ENCODE results near the gene ZNF197.

The ZNF197 gene

DNA sequence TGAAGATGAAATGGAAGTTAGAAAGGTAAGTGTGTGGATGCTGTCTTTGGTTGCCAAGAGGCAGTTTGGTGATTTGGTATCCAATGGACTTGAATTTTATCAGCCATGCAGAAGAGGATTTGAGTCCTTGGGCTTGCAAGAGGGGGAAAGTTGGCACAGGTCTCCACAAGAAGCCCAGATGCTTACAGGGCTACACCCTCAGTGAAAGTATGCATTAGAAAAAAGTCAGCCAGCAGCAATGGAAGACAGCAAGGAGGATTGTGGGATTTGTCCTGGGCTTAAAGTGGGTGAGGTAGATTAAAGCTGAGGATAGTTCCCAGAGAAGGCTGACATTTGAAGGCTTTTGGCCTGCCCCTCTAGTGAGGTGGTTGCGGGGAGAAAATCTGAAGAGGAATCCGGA lies 23.1 kb upstream of the ZNF197 start:
- TF ChIP-seq POU6F1 (CRISPR knock-in tag; IDR thresholded peaks at IDR 0.05; ENCODE audit: borderline replicate concordance, low read depth): no peak
- no peak for TF ChIP-seq PPARA (CRISPR knock-in tag; IDR thresholded peaks at IDR 0.05; ENCODE audit: borderline replicate concordance)
- no peak for TF ChIP-seq ZC3H10 (CRISPR knock-in tag; IDR thresholded peaks at IDR 0.05)
- TF ChIP-seq BACH2 (CRISPR knock-in tag; IDR thresholded peaks at IDR 0.05; ENCODE audit: borderline replicate concordance): no peak
- TF ChIP-seq SNAI2 (CRISPR knock-in tag; IDR thresholded peaks at IDR 0.05): no peak
- TF ChIP-seq CSRNP3 (CRISPR knock-in tag; IDR thresholded peaks at IDR 0.05): no peak
- TF ChIP-seq RARB (CRISPR knock-in tag; IDR thresholded peaks at IDR 0.05): no peak
- no peak for TF ChIP-seq ZNF565 (CRISPR knock-in tag; conservative IDR thresholded peaks at IDR 0.05; ENCODE audit: low read depth)
- TF ChIP-seq PATZ1 (CRISPR knock-in tag; IDR thresholded peaks at IDR 0.05; ENCODE audit: borderline replicate concordance): no peak
- TF ChIP-seq TOX (CRISPR knock-in tag; IDR thresholded peaks at IDR 0.05; ENCODE audit: borderline replicate concordance): no peak
- ATAC-seq: no peak

DNA sequence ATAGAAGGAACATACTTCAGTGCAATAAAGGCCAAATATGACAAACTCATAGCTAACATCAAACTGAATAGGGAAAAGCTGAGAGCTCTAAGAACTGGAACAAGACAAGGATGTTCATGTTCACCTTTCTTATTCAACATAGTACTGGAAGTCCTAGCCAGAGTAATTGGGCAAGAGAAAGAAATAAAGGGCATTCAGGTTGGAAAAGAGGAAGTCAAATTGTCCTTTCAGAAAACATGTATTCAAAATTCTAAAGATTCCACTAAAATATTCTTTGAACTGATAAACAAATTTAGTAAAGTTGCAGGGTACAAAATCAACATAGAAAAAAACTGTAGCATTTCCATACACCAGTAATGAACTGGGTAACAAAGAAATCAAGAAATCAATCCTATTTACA lies 12.2 kb upstream of the ZNF197 start:
- no peak for ATAC-seq
- no peak for TF ChIP-seq PATZ1 (CRISPR knock-in tag; IDR thresholded peaks at IDR 0.05; ENCODE audit: borderline replicate concordance)
- TF ChIP-seq BACH2 (CRISPR knock-in tag; IDR thresholded peaks at IDR 0.05; ENCODE audit: borderline replicate concordance): no peak
- no peak for TF ChIP-seq CSRNP3 (CRISPR knock-in tag; IDR thresholded peaks at IDR 0.05)
- TF ChIP-seq ARNTL (CRISPR knock-in tag; IDR thresholded peaks at IDR 0.05; ENCODE audit: borderline replicate concordance, low read depth): no peak
- no peak for TF ChIP-seq ZNF565 (CRISPR knock-in tag; conservative IDR thresholded peaks at IDR 0.05; ENCODE audit: low read depth)
- TF ChIP-seq, protein P1, sequence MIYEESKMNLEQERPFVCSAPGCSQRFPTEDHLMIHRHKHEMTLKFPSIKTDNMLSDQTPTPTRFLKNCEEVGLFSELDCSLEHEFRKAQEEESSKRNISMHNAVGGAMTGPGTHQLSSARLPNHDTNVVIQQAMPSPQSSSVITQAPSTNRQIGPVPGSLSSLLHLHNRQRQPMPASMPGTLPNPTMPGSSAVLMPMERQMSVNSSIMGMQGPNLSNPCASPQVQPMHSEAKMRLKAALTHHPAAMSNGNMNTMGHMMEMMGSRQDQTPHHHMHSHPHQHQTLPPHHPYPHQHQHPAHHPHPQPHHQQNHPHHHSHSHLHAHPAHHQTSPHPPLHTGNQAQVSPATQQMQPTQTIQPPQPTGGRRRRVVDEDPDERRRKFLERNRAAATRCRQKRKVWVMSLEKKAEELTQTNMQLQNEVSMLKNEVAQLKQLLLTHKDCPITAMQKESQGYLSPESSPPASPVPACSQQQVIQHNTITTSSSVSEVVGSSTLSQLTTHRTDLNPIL (CRISPR knock-in tag; IDR thresholded peaks at IDR 0.05; ENCODE audit: low read depth): no peak
- no peak for TF ChIP-seq ZNF70 (CRISPR knock-in tag; IDR thresholded peaks at IDR 0.05)
- TF ChIP-seq POU6F1 (CRISPR knock-in tag; IDR thresholded peaks at IDR 0.05; ENCODE audit: borderline replicate concordance, low read depth): no peak

DNA sequence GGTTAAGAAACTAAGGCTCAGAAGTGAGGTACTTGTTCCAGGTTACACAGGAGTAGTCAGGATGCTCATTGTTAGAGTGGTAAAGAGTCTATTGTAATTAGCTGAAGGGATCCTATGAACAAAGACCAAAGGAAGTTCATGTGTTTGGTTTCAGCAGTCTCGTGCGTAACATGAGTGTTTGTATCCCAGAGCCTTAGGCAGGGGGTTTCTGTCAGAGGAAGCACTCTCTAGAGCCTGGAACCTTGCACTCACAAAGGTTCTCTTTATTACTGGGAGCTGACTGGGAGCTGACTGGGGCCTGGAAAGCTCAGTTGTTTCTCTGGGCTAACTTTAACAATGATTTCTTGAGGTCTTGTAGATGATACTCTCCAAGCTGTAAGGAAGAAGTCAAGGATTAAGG lies 3.9 kb downstream of the ZNF197 start:
- no peak for ATAC-seq

More for the DNA sequence above, 3.9 kb downstream of the ZNF197 start:
- TF ChIP-seq SNAI2 (CRISPR knock-in tag; IDR thresholded peaks at IDR 0.05) (no peak), BACH2 (CRISPR knock-in tag; IDR thresholded peaks at IDR 0.05; ENCODE audit: borderline replicate concordance) (no peak), ZNF565 (CRISPR knock-in tag; conservative IDR thresholded peaks at IDR 0.05; ENCODE audit: low read depth) (no peak), CSRNP3 (CRISPR knock-in tag; IDR thresholded peaks at IDR 0.05) (no peak), ZFP3 (CRISPR knock-in tag; IDR thresholded peaks at IDR 0.05) (no peak), ZFP30 (CRISPR knock-in tag; IDR thresholded peaks at IDR 0.05) (no peak), TCF4 (CRISPR knock-in tag; IDR thresholded peaks at IDR 0.05; ENCODE audit: borderline replicate concordance) (no peak), OSR1 (CRISPR knock-in tag; IDR thresholded peaks at IDR 0.05) (no peak), ESRRG (CRISPR knock-in tag; IDR thresholded peaks at IDR 0.05) (no peak), CSDC2 (CRISPR knock-in tag; IDR thresholded peaks at IDR 0.05) (no peak), ZNF70 (CRISPR knock-in tag; IDR thresholded peaks at IDR 0.05) (no peak), ARNTL (CRISPR knock-in tag; IDR thresholded peaks at IDR 0.05; ENCODE audit: borderline replicate concordance, low read depth) (no peak), POU6F1 (CRISPR knock-in tag; IDR thresholded peaks at IDR 0.05; ENCODE audit: borderline replicate concordance, low read depth) (no peak), ZNF8 (CRISPR knock-in tag; IDR thresholded peaks at IDR 0.05) (no peak), ISL1 (CRISPR knock-in tag; IDR thresholded peaks at IDR 0.05) (no peak)

All from SK-N-SH treated with all-trans-retinoic acid at 6 μM for 48 hours (cell line).